RWPE2 (cell line): ENCODE measurements around the gene MGMT.
A peak's percentile ranks its signal among the peaks of the same experiment; 100 is the strongest.

Experiments used
- ATAC-seq: fragments of 200-7000 bp; cut with Tn5 transposase; 3 replicates; pipeline ENCODE4 v1.9.1; 2021; ENCODE audit warnings: low read depth
- DNase-seq: peaks from one replicate; pipeline ENCODE4 v3.0.0-alpha.2; 2020; ENCODE audit warnings: low spot score
- H3K27ac ChIP-seq: fragments of 450-650 bp; 2 replicates; pipeline ENCODE4 v1.5.1; 2017; ENCODE audit warnings: mild to moderate bottlenecking; ENCODE audit not compliant: poor library complexity, severe bottlenecking
- H3K27me3 ChIP-seq: fragments of 250-450 bp; sonication (Bioruptor Pico); 2 replicates; pipeline ENCODE4 v1.5.1; 2021; ENCODE audit warnings: mild to moderate bottlenecking, moderate library complexity; ENCODE audit not compliant: insufficient read depth, poor library complexity, severe bottlenecking
- H3K36me3 ChIP-seq: fragments of 250-450 bp; sonication (Bioruptor Pico); 2 replicates; pipeline ENCODE4 v1.5.1; 2020; ENCODE audit warnings: low read depth, mild to moderate bottlenecking, moderate library complexity
- H3K4me1 ChIP-seq: fragments of 250-450 bp; sonication (Bioruptor Pico); 2 replicates; pipeline ENCODE4 v1.5.1; 2021; ENCODE audit warnings: mild to moderate bottlenecking, moderate library complexity; ENCODE audit not compliant: insufficient read depth, poor library complexity, severe bottlenecking
- H3K4me3 ChIP-seq: fragments of 250-450 bp; sonication (Bioruptor Pico); 2 replicates; pipeline ENCODE4 v1.5.1; 2021; ENCODE audit warnings: mild to moderate bottlenecking, moderate library complexity; ENCODE audit not compliant: severe bottlenecking
- H3K9me3 ChIP-seq: fragments of 250-450 bp; sonication (Bioruptor Pico); 2 replicates; pipeline ENCODE4 v1.5.1; 2021; ENCODE audit warnings: mild to moderate bottlenecking, moderate library complexity; ENCODE audit not compliant: severe bottlenecking
- TF ChIP-seq, protein P1 (sequence below): fragments of 450-650 bp; IDR thresholded peaks from one replicate; pipeline ENCODE4 v1.5.1; 2017; ENCODE audit warnings: mild to moderate bottlenecking, moderate library complexity; ENCODE audit not compliant: poor library complexity, severe bottlenecking

Gene MGMT

DNA sequence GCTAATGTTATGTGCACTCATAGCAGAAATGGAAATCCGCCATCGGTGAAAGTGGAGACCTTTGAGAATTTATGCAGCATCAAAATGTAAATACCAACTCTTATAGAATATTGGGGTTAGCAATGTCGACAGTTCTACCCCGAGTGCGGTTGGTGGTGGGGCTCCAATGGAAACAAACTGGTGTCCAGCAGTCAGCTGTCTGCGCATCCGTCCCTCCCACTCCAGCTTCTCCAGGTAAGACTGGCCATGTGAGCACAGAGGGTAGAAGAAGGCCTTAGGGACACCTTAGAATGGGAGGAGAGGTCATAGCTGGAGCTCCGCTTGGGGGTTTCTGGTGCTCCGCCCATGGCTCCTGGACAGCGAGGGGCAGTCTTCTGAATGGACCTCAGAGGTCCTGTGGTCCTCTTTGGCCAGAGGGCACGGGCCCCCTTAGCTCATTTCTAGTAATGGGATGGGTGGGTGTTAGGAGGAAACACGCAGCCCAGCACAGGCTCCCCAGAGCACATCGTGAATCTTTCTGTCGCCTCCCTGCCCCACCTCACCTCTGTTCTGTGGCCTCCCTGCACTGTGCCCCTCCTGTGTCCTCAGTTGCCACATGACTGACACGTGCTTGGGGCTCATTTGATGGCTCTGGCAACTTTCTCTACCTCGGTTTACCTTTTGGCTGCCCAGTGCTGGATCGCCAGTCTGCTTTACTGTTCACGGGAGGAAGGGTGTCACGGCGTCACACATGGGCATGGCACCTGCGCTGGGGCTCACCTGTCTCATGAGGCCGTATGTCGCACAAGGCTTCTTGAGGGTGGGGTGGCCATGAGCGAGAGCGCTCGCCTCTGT is 50.0 kb downstream of the MGMT start:
- no peaks in the 10 kb centered on the region for H3K9me3 ChIP-seq
- TF ChIP-seq, protein P1, sequence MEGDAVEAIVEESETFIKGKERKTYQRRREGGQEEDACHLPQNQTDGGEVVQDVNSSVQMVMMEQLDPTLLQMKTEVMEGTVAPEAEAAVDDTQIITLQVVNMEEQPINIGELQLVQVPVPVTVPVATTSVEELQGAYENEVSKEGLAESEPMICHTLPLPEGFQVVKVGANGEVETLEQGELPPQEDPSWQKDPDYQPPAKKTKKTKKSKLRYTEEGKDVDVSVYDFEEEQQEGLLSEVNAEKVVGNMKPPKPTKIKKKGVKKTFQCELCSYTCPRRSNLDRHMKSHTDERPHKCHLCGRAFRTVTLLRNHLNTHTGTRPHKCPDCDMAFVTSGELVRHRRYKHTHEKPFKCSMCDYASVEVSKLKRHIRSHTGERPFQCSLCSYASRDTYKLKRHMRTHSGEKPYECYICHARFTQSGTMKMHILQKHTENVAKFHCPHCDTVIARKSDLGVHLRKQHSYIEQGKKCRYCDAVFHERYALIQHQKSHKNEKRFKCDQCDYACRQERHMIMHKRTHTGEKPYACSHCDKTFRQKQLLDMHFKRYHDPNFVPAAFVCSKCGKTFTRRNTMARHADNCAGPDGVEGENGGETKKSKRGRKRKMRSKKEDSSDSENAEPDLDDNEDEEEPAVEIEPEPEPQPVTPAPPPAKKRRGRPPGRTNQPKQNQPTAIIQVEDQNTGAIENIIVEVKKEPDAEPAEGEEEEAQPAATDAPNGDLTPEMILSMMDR: no peak
- no peaks in the 10 kb centered on the region for H3K36me3 ChIP-seq
- H3K4me1 ChIP-seq: peaks cover 5% of the 10 kb centered on the region
- no peak overlapping the region for H3K27ac ChIP-seq
- DNase-seq: no peak
- H3K4me3 ChIP-seq: no peak overlapping the region
- no peaks in the 10 kb centered on the region for H3K27me3 ChIP-seq
- ATAC-seq: no peak

DNA sequence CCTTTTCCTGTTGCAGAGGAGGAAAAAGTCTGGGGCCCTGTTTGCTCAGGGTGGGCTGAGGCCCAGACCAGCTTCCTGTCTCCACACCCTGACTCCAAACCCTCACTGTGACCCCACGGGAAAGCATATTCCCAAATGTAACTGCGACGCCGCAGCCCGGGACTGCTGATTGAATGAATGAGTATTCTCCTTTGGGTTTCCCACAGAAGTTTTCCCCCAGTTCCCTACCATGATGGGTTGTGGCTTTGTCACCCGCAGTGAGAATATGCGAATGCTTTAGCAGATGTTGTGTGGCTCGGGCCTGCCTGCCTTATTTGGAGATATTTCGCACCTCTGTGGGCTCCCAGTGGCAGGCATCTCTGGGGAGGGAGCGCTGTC is 50.6 kb downstream of the MGMT start:
- Histone ChIP-seq H3K4me3 (no peak overlapping the region), H3K9me3 (no peaks in the 10 kb centered on the region), H3K27ac (no peak overlapping the region), H3K4me1 (peaks cover 5% of the 10 kb centered on the region), H3K27me3 (no peaks in the 10 kb centered on the region), H3K36me3 (no peaks in the 10 kb centered on the region)
- ATAC-seq: no peak
- TF ChIP-seq, protein P1: no peak
- no peak for DNase-seq

DNA sequence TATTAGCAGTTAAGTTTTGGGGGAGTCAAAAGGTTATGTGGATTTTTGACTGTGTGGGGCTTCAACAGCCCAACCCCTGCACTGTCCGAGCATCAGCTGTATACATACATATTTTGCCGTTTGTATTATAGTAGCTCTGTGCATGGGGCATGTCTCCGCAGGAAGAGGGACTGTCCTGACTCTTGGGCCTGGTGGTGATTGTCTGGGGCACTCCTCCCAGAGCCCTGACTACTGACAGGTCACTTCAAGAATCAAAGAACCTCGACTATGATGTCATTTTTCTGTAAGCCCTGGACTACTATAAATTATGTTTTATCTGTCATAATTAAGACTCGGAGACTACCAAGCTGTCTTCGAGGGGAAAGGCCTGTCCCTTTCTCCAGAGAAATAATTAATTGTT is 51.8 kb downstream of the MGMT start:
- H3K4me1 ChIP-seq: peaks cover 5% of the 10 kb centered on the region
- TF ChIP-seq, protein P1: no peak
- no peaks in the 10 kb centered on the region for H3K27me3 ChIP-seq
- no peaks in the 10 kb centered on the region for H3K36me3 ChIP-seq
- ATAC-seq (peak; percentile 58), DNase-seq (no peak)
- H3K27ac ChIP-seq: no peak overlapping the region
- no peaks in the 10 kb centered on the region for H3K9me3 ChIP-seq
- H3K4me3 ChIP-seq: no peak overlapping the region

DNA sequence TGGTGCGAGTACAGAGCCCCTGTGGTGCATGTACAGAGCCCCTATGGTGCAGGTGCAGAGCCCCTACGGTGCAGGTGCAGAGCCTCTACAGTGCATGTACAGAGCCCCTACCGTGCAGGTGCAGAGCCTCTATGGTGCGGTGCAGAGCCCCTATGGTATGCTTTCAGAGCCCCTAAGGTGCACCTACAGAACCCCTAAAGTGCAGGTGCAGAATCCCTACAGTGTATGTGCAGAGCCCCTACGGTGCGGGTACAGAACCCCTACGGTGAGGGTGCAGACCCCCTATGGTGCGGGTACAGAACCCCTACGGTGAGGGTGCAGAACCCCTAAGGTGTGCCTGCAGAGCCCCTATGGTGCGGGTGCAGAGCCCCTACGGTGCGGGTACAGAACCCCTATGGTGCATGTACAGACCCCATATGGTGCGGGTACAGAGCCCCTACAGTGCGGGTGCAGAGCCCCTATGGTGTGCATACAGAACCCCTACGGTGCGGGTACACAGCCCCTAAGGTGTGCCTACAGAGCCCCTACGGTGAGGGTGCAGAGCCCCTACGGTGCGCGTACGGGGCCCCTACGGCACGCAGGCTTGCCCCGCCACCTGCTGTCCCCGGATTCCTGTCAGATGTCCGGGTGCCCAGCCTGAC is 53.5 kb downstream of the MGMT start:
- Histone ChIP-seq H3K27ac (no peak overlapping the region), H3K27me3 (no peaks in the 10 kb centered on the region), H3K36me3 (no peaks in the 10 kb centered on the region), H3K4me3 (no peak overlapping the region), H3K4me1 (peaks cover 12% of the 10 kb centered on the region), H3K9me3 (no peaks in the 10 kb centered on the region)
- ATAC-seq: no peak
- TF ChIP-seq, protein P1: no peak
- DNase-seq: no peak
